HepG2 (cell line): Measurements from ENCODE around the gene S100A5. TPM values are rescaled to one million over a fixed set of nuclear protein-coding genes. Genes with fewer than 3 reads are reported as not detected.

ENCODE experiments used
- ATAC-seq: fragments of 200-7000 bp; cut with Tn5 transposase; 3 replicates; pipeline ENCODE4 v1.9.1; 2020; ENCODE audit warnings: mild to moderate bottlenecking, moderate library complexity
- BruUV-seq: library from RNA; stranded (reverse); fragments of 400-500 nt; replicated peaks from 2 replicates; lab custom pipeline; 2021; lab: Mats Ljungman, UMichigan
- CTCF ChIA-PET: fragments of 300-600 bp; formaldehyde crosslinking; extraction: SDS; loops from one replicate; lab custom pipeline; 2021; ENCODE audit warnings: low total read pairs, inconsistent platforms, low intra/inter-chr PET ratio; lab: Yijun Ruan, JAX
- POLR2A ChIA-PET: fragments of 350-600 bp; sonication (Branson Sonifier 250); formaldehyde crosslinking; loops from one replicate; lab custom pipeline; 2020; ENCODE audit warnings: antibody characterized with exemption, inconsistent platforms; lab: Yijun Ruan, JAX
- DNase-seq: peaks from one replicate; pipeline ENCODE4 v3.0.0-alpha.2; 2015; ENCODE audit warnings: low spot score
- FAIRE-seq: peaks from 3 replicates; lab custom pipeline; 2011; peaks lifted over from hg19 to GRCh38; lab: Jason Lieb, UNC
- H2AFZ ChIP-seq: one replicate; pipeline ENCODE4 v1.6.1; 2011; ENCODE audit warnings: low read length, inconsistent platforms
- H3K27ac ChIP-seq: fragments of 300-600 bp; 3 replicates; pipeline ENCODE4 v1.8.0; 2011; ENCODE audit warnings: mixed run types, mild to moderate bottlenecking, mixed read lengths, low read length, inconsistent platforms; ENCODE audit not compliant: insufficient read depth; ENCODE audit errors: extremely low read length
- H3K27me3 ChIP-seq, 2 experiments: fragments of 200-600 bp in 1 of 2; 2 replicates in 1 of 2; 3 replicates in 1 of 2; pipeline versions ENCODE4 v1.6.0 to v1.8.0; 2011; ENCODE audit warnings: low read length in 2 of 2, mild to moderate bottlenecking in 2 of 2, moderate library complexity in 2 of 2, inconsistent platforms in 1 of 2; ENCODE audit not compliant: insufficient read depth in 2 of 2, control insufficient read depth in 1 of 2
- H3K36me3 ChIP-seq, 2 experiments: fragments of 200-600 bp in 1 of 2; replicated peaks in 1 of 2; 2 replicates in 1 of 2; 3 replicates in 1 of 2; pipeline versions ENCODE4 v1.5.1 to v1.8.0; 2011; ENCODE audit warnings: low read length in 2 of 2, inconsistent platforms in 1 of 2; ENCODE audit not compliant: insufficient read depth in 2 of 2, control insufficient read depth in 1 of 2
- H3K4me1 ChIP-seq: 2 replicates; pipeline ENCODE4 v1.5.1; 2012; ENCODE audit warnings: low read length, inconsistent platforms; ENCODE audit not compliant: insufficient read depth
- H3K4me2 ChIP-seq: 2 replicates; pipeline ENCODE4 v1.6.0; 2011; ENCODE audit warnings: low read depth, low read length, inconsistent platforms
- H3K4me3 ChIP-seq, 3 experiments: fragments of 200-600 bp in 1 of 3; sonication (generic), shearing (Covaris generic) in 1 of 3; replicated peaks in 1 of 3; 2 replicates each; pipeline ENCODE4 v1.5.1; 2011 to 2016; ENCODE audit warnings: low read length in 3 of 3, inconsistent platforms in 2 of 3, low read depth in 2 of 3, mild to moderate bottlenecking in 2 of 3, control low read depth in 1 of 3, mixed read lengths in 1 of 3; ENCODE audit not compliant: insufficient read depth in 1 of 3
- H3K79me2 ChIP-seq: one replicate; pipeline ENCODE4 v1.6.1; 2011; ENCODE audit warnings: low read length, inconsistent platforms; ENCODE audit not compliant: insufficient read depth
- H3K9ac ChIP-seq: 2 replicates; pipeline ENCODE4 v1.6.0; 2011; ENCODE audit warnings: mild to moderate bottlenecking, low read depth, low read length, inconsistent platforms; ENCODE audit not compliant: insufficient read depth
- H3K9me3 ChIP-seq: 2 replicates; pipeline ENCODE4 v1.5.1; 2012; ENCODE audit warnings: mild to moderate bottlenecking, low read length
- H4K20me1 ChIP-seq: 2 replicates; pipeline ENCODE4 v1.6.0; 2011; ENCODE audit warnings: inconsistent platforms, mild to moderate bottlenecking, low read length, moderate library complexity; ENCODE audit not compliant: insufficient read depth
- BCL6 ChIP-seq: IDR thresholded peaks from 2 replicates; pipeline ENCODE4 v1.6.1; 2016; ENCODE audit warnings: missing genetic modification reagents, missing compliant biosample characterization
- KLF15 ChIP-seq: sonication (generic); formaldehyde crosslinking; IDR thresholded peaks from 2 replicates; pipeline ENCODE4 v1.8.1; 2023; ENCODE audit warnings: borderline replicate concordance, mild to moderate bottlenecking, inconsistent platforms, missing genetic modification reagents, mixed read lengths
- KMT2A ChIP-seq: sonication (generic); formaldehyde crosslinking; IDR thresholded peaks from 2 replicates; pipeline ENCODE4 v1.4.0; 2020; ENCODE audit warnings: missing genetic modification reagents
- MEIS2 ChIP-seq: sonication (generic); formaldehyde crosslinking; IDR thresholded peaks from 2 replicates; pipeline ENCODE4 v1.9.0; 2021; ENCODE audit warnings: mild to moderate bottlenecking, missing genetic modification reagents
- NCOA5 ChIP-seq: sonication (generic); formaldehyde crosslinking; IDR thresholded peaks from 2 replicates; pipeline ENCODE4 v1.4.0; 2020; ENCODE audit warnings: missing genetic modification reagents
- NFIC ChIP-seq: IDR thresholded peaks from 2 replicates; pipeline ENCODE4 v1.6.1; 2012; ENCODE audit warnings: mild to moderate bottlenecking, low read length, inconsistent platforms
- NFKBIZ ChIP-seq: IDR thresholded peaks from 2 replicates; pipeline ENCODE4 v1.6.1; 2018; ENCODE audit warnings: missing genetic modification reagents, missing compliant biosample characterization
- PRMT3 ChIP-seq: sonication (generic); formaldehyde crosslinking; IDR thresholded peaks from 2 replicates; pipeline ENCODE4 v1.8.1; 2022; ENCODE audit warnings: low read depth, mild to moderate bottlenecking, moderate library complexity, missing genetic modification reagents, borderline replicate concordance
- RFXANK ChIP-seq: IDR thresholded peaks from 2 replicates; pipeline ENCODE4 v1.6.1; 2016
- ZFY ChIP-seq: sonication (generic); formaldehyde crosslinking; IDR thresholded peaks from 2 replicates; pipeline ENCODE4 v1.4.0; 2020; ENCODE audit warnings: missing genetic modification reagents
- ZMYM4 ChIP-seq: sonication (generic); formaldehyde crosslinking; IDR thresholded peaks from 2 replicates; pipeline ENCODE4 v1.8.1; 2023; ENCODE audit warnings: mild to moderate bottlenecking, missing genetic modification reagents
- ZNF382 ChIP-seq: sonication (generic); formaldehyde crosslinking; IDR thresholded peaks from 2 replicates; pipeline ENCODE4 v1.5.0; 2020; ENCODE audit warnings: missing genetic modification reagents, mild to moderate bottlenecking, borderline replicate concordance
- ZNF7 ChIP-seq: IDR thresholded peaks from 2 replicates; pipeline ENCODE4 v1.6.1; 2016; ENCODE audit warnings: missing biosample characterization, missing genetic modification reagents
- ZNF780A ChIP-seq: sonication (generic); formaldehyde crosslinking; IDR thresholded peaks from 2 replicates; pipeline ENCODE4 v1.8.0; 2022; ENCODE audit warnings: mild to moderate bottlenecking, missing genetic modification reagents, moderate library complexity
- WGBS: methylation state at CpG from one replicate; pipeline ENCODE4 v1.1.6; 2017; ENCODE audit warnings: low lambda C conversion rate; 5-methylcytosine and 5-hydroxymethylcytosine counted together
- in situ Hi-C: cut with HindIII; loops from 2 replicates; pipeline ENCODE4 v1.10.0; 2017; ENCODE audit warnings: low pct_unique_long_range_greater_than_20kb; ENCODE audit not compliant: extremely low pct_ligation_motif_present
- intact Hi-C: fragments of 100-400 bp; cut with micrococcal nuclease; formaldehyde crosslinking; loops from one replicate; pipeline ENCODE4 v1.10.0; 2022; ENCODE audit not compliant: unreplicated experiment
- polyA plus RNA-seq, 8 experiments: library from polyadenylated mRNA; depleted of rRNA in 3 of 8; stranded (reverse) in 7 of 8; unstranded in 1 of 8; fragments of >200 nt; fragmentation: Illumina TruSeq in 4 of 8; extraction: Trizol in 4 of 8; gene quantifications; 2 replicates each; pipeline versions ENCODE4 v1.2.1 to v1.2.3, GENCODE V29; 2011 to 2016; ENCODE audit warnings: low read depth in 4 of 8, missing spikeins in 1 of 8, mixed read lengths in 1 of 8; ENCODE audit not compliant: insufficient read depth in 1 of 8
- total RNA-seq, 5 experiments: library from RNA; depleted of rRNA; stranded (reverse); fragments of >200 nt; fragmentation: Illumina TruSeq; extraction: Trizol; gene quantifications; 2 replicates each; pipeline ENCODE4 v1.2.3, GENCODE V29; 2016; ENCODE audit warnings: low read depth in 1 of 5
- TF ChIP-seq, protein P1 (sequence below): fragments of 450-650 bp; IDR thresholded peaks from 2 replicates; pipeline ENCODE4 v1.6.1; 2016
- TF ChIP-seq, protein P2 (sequence below): sonication (generic); formaldehyde crosslinking; IDR thresholded peaks from 2 replicates; pipeline ENCODE4; 2020; ENCODE audit warnings: missing genetic modification reagents, mild to moderate bottlenecking, borderline replicate concordance
- TF ChIP-seq, protein P3 (sequence below): sonication (generic); formaldehyde crosslinking; IDR thresholded peaks from 2 replicates; pipeline ENCODE4 v1.5.0; 2020; ENCODE audit warnings: missing genetic modification reagents

S100A5 gene
- total and polyA plus RNA-seq, 2 of the 13 experiments (the other 11 are each of a cell fraction or from before 2014, with no cell fraction given) = not detected

DNA sequence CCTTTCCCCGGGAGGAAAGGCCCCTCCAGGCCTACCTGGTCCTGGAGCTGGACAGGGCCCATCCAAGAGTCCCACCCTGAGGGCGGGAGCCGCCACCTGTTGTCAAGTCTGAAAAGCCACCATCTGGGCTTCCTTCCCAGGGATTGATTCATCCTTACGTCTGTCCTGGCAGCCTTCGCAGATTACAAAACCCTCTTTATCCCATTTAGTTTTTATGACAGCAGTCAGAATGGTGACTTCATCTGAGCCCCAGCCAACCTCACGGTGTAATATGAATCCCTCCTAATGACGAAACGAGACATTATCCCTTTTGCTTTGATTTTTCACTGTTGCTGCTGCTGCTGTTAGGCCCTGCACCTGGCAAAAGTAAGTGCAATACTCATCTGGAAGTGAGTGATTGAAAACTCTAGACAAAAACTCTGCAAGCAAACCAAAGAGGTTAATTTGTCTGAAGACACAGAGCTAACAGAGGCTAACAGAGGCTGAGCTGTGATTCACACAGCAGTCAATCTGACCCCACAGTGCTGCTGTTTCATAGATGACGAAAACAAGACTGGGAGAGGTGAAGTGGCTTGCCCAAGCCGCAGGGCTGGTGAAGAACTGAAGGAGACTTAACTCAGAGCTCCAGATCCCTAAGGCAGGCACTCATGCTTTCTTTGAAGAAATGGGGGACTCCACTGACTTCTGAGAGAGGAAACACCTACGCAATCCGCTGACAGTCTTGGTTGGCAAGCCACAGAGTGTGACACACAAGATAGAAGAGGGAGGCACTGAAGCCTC lies 50.3 kb downstream of the S100A5 start:
- Histone ChIP-seq H3K9ac (no peak overlapping the region), H3K4me3 (no peak overlapping the region), H3K27ac (no peak overlapping the region), H3K9me3 (no peaks in the 10 kb centered on the region), H3K79me2 (no peaks in the 10 kb centered on the region), H3K4me1 (no peaks in the 10 kb centered on the region), H3K27me3 (peaks cover 0 to 5% of the 10 kb centered on the region in 2 experiments; a peak in 3 of 5 replicates), H3K36me3 (no peaks in the 10 kb centered on the region), H2AFZ (no peak overlapping the region), H3K4me2 (no peak overlapping the region), H4K20me1 (no peaks in the 10 kb centered on the region)
- intact Hi-C loops (no loop called here), in situ Hi-C loops (no loop called here)
- no peak for DNase-seq
- FAIRE-seq = no peak
- no TSS peak for BruUV-seq
- 28% methylated on average over 7 of the region's 12 CpGs for WGBS
- CTCF ChIA-PET = no interaction called here
- POLR2A ChIA-PET = no interaction called here
- ATAC-seq = no peak
- TF ChIP-seq KLF15 (CRISPR knock-in tag) (no peak), ZNF382 (no peak), MEIS2 (CRISPR knock-in tag) (no peak), NFIC (no peak), ZMYM4 (no peak), ZFY (CRISPR knock-in tag) (no peak), NCOA5 (CRISPR knock-in tag) (no peak), ZNF780A (CRISPR knock-in tag) (no peak), NFKBIZ (no peak), KMT2A (CRISPR knock-in tag) (no peak), ZNF7 (CRISPR knock-in tag) (no peak), PRMT3 (no peak), RFXANK (CRISPR knock-in tag) (no peak), BCL6 (CRISPR knock-in tag) (no peak)
- TF ChIP-seq, protein P1, sequence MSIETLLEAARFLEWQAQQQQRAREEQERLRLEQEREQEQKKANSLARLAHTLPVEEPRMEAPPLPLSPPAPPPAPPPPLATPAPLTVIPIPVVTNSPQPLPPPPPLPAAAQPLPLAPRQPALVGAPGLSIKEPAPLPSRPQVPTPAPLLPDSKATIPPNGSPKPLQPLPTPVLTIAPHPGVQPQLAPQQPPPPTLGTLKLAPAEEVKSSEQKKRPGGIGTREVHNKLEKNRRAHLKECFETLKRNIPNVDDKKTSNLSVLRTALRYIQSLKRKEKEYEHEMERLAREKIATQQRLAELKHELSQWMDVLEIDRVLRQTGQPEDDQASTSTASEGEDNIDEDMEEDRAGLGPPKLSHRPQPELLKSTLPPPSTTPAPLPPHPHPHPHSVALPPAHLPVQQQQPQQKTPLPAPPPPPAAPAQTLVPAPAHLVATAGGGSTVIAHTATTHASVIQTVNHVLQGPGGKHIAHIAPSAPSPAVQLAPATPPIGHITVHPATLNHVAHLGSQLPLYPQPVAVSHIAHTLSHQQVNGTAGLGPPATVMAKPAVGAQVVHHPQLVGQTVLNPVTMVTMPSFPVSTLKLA = no peak
- TF ChIP-seq, protein P2, sequence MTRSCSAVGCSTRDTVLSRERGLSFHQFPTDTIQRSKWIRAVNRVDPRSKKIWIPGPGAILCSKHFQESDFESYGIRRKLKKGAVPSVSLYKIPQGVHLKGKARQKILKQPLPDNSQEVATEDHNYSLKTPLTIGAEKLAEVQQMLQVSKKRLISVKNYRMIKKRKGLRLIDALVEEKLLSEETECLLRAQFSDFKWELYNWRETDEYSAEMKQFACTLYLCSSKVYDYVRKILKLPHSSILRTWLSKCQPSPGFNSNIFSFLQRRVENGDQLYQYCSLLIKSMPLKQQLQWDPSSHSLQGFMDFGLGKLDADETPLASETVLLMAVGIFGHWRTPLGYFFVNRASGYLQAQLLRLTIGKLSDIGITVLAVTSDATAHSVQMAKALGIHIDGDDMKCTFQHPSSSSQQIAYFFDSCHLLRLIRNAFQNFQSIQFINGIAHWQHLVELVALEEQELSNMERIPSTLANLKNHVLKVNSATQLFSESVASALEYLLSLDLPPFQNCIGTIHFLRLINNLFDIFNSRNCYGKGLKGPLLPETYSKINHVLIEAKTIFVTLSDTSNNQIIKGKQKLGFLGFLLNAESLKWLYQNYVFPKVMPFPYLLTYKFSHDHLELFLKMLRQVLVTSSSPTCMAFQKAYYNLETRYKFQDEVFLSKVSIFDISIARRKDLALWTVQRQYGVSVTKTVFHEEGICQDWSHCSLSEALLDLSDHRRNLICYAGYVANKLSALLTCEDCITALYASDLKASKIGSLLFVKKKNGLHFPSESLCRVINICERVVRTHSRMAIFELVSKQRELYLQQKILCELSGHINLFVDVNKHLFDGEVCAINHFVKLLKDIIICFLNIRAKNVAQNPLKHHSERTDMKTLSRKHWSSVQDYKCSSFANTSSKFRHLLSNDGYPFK (CRISPR knock-in tag) = no peak
- TF ChIP-seq, protein P3, sequence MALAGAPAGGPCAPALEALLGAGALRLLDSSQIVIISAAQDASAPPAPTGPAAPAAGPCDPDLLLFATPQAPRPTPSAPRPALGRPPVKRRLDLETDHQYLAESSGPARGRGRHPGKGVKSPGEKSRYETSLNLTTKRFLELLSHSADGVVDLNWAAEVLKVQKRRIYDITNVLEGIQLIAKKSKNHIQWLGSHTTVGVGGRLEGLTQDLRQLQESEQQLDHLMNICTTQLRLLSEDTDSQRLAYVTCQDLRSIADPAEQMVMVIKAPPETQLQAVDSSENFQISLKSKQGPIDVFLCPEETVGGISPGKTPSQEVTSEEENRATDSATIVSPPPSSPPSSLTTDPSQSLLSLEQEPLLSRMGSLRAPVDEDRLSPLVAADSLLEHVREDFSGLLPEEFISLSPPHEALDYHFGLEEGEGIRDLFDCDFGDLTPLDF = no peak
